Subcutaneous adipose tissue (tissue), 4 donors: ENCODE results near the gene RHCG. TPM values are rescaled to one million over a fixed set of nuclear protein-coding genes. Genes with fewer than 3 reads are reported as not detected.

Source experiments
- total RNA-seq, 4 donors: library from RNA; depleted of rRNA; stranded (reverse); fragments of >200 nt; gene quantifications; one replicate each; pipeline ENCODE4 v1.1.0, GENCODE V29; 2016
- TF ChIP-seq, protein P1 (sequence below): fragments of 450-650 bp; IDR thresholded peaks from one replicate; pipeline ENCODE4 v1.5.1; 2016; ENCODE audit warnings: low read depth, mild to moderate bottlenecking, control low read depth, antibody characterized with exemption, moderate library complexity

RHCG gene
- total RNA-seq, 4 donors from 2014 or later: 0.82 to 1.9 TPM; not detected in 2

DNA sequence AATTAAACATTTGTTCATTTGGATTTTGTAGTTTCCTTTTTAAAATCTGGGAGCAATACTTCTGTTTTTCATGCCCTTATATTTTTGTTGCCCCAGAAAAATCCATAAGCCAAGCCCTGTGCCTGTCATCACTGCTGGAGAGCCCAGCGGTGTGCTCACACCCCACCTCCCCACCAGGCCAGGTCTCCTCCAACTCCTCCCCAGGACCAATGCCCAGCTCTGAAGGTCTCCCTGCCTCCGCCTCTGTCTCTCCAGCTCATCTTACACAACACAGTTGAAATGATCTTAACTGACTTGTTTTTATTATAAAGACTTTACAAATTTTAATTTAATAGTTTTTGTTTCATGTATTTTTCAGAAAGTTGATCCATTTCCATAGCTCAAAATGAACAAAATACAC, 66.4 kb downstream of the RHCG start:
- TF ChIP-seq, protein P1, sequence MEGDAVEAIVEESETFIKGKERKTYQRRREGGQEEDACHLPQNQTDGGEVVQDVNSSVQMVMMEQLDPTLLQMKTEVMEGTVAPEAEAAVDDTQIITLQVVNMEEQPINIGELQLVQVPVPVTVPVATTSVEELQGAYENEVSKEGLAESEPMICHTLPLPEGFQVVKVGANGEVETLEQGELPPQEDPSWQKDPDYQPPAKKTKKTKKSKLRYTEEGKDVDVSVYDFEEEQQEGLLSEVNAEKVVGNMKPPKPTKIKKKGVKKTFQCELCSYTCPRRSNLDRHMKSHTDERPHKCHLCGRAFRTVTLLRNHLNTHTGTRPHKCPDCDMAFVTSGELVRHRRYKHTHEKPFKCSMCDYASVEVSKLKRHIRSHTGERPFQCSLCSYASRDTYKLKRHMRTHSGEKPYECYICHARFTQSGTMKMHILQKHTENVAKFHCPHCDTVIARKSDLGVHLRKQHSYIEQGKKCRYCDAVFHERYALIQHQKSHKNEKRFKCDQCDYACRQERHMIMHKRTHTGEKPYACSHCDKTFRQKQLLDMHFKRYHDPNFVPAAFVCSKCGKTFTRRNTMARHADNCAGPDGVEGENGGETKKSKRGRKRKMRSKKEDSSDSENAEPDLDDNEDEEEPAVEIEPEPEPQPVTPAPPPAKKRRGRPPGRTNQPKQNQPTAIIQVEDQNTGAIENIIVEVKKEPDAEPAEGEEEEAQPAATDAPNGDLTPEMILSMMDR: no peak

DNA sequence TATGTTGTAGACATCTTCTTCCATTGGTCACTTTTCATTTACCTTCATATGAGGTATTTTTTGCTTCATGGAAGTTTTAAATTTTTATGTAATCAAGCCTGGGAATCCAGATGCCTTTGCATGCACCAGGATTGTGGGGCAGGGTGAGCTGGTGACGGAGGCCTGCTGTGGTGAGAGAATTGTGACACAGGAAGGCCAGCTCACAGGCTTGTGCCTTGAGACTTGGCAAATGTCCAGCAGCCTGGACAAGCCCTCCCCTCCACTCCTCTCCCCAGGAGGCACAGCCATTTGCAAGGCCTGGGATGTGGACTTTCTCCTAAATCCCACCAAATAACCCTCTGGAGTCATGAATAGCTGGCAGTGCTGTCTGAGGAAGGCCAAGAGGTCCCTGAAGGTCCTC, 67.4 kb downstream of the RHCG start:
- TF ChIP-seq, protein P1: no peak

DNA sequence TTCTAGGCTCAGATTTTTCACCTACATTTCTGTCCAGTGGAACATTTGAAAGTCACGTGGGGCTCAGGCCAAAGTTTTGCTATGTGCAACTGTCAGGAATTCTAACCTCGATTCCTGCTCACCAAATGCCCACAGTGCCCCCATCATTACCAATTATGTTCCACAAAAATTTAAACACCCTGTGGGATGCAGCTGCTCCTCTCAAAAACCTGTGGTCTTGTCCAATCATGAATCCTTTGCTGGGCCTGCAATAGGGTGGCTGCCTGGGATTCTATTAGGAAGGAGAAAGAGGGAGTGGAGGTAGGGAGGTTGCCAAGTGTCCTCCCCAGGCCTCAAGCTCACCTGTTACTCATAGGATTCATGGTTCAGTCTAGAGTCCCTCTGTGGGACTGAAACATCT, 68.1 kb downstream of the RHCG start:
- TF ChIP-seq, protein P1: no peak

DNA sequence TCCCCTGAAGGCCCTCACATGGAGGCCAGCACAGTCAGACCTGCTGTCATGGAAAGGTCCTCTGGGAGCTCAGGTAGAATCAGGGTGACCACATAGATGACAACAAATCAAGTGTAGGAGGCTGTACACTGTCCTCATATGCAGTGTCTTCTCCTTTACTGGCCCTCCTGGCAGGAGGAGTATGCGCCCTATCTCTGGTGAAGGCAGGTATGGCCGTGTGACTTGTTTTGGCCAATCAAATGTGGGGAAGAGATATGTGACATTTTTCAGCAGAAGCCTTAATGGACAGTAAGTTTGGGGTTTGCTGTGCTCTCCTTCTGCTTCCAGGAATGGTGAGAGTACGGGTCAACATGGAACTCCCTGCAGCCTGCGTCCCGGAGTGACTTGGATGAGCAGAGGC, 69.9 kb downstream of the RHCG start:
- TF ChIP-seq, protein P1: no peak

DNA sequence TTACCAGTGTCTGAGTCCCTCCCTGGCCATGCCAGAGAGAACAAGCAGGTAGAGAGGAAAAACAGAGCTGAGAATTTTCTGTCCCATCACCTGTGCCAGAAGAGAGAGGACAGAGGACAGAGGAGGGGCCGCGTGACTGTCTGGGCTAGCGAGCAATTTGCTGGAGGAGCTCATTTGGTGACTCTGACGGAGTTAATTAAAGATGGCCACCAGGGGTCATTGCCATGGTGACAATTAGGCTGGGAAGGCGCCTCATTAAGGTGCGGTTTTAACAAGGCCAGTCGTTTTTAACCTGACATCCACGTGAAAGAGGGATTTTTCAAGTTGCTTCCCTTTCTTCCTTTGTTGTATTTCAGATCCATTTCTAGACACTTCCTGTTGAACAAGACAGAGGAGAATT, 72.4 kb downstream of the RHCG start:
- TF ChIP-seq, protein P1: no peak

Other genes starting within 250 kb of the RHCG start
- 100 to 1,000 TPM in 1 of 4 donors, 10 to 100 TPM in 3; 37.3 to 111 (median 53.3) TPM for gene POLG, start 161.8 kb downstream of the RHCG start, total RNA-seq
- gene TICRR, start 78.9 kb upstream of the RHCG start, total RNA-seq: under 1 TPM in 3 of 4 donors, not detected in 1; 0.22 to 0.51 (median 0.38) TPM
- gene KIF7, start 158.9 kb upstream of the RHCG start, total RNA-seq: 1 to 10 TPM; 9.0 to 10.0 (median 9.3) TPM
- 1,000 to 10,000 TPM in 3 of 4 donors, 100 to 1,000 TPM in 1; 722 to 3,387 (median 1,779) TPM for gene PLIN1, start 182.8 kb upstream of the RHCG start, total RNA-seq
- 10 to 100 TPM; 41.4 to 80.3 (median 51.5) TPM for gene PEX11A, start 194.2 kb upstream of the RHCG start, total RNA-seq
- 1 to 10 TPM in 1 of 4 donors, under 1 TPM in 2, not detected in 1; 0.57 to 1.8 (median 0.85) TPM for gene WDR93, start 194.2 kb upstream of the RHCG start, total RNA-seq